ENCODE results near the gene PRDX2. TPM values are rescaled to one million over a fixed set of nuclear protein-coding genes. Genes with fewer than 3 reads are reported as not detected.
A peak's percentile ranks its signal among the peaks of the same experiment; 100 is the strongest.

PRDX2 gene
- total RNA-seq, 1 donor from 2014 or later, result 259 TPM

GRCh38 chr19:12794971-12795381, 6.6 kb downstream of the PRDX2 start:
- DNase-seq (ENCODE audit: low spot score in 2 of 2), result peak in 1 of 2 donors; percentile 78
- Histone ChIP-seq H3K27ac (peak overlapping the region; percentile 95 to 96), H3K27me3 (no peaks in the 10 kb centered on the region), H3K36me3 (peaks cover 5 to 14% of the 10 kb centered on the region in 2 donors), H3K9me3 (no peaks in the 10 kb centered on the region), H3K4me3 (peak overlapping the region in 1 of 2 donors; percentile 90), H3K4me1 (peaks cover 4 to 6% of the 10 kb centered on the region in 2 donors)
- intact Hi-C loops (cut with DNase I), result loop anchor here (5.0 to 10.0 kb wide), 3 partner anchors 152 to 1210 kb away; partner anchors contain the start of genes RAD23A and RFX1
- TF ChIP-seq, protein P1, sequence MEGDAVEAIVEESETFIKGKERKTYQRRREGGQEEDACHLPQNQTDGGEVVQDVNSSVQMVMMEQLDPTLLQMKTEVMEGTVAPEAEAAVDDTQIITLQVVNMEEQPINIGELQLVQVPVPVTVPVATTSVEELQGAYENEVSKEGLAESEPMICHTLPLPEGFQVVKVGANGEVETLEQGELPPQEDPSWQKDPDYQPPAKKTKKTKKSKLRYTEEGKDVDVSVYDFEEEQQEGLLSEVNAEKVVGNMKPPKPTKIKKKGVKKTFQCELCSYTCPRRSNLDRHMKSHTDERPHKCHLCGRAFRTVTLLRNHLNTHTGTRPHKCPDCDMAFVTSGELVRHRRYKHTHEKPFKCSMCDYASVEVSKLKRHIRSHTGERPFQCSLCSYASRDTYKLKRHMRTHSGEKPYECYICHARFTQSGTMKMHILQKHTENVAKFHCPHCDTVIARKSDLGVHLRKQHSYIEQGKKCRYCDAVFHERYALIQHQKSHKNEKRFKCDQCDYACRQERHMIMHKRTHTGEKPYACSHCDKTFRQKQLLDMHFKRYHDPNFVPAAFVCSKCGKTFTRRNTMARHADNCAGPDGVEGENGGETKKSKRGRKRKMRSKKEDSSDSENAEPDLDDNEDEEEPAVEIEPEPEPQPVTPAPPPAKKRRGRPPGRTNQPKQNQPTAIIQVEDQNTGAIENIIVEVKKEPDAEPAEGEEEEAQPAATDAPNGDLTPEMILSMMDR (IDR thresholded peaks at IDR 0.05), result no peak

GRCh38 chr19:12794196-12794941, 7.2 kb downstream of the PRDX2 start:
- no peaks in the 10 kb centered on the region for H3K27me3 ChIP-seq
- intact Hi-C loops (cut with DNase I), result loop anchor here (5.0 to 10.0 kb wide), 3 partner anchors 153 to 1210 kb away; partner anchors contain the start of genes RAD23A and RFX1
- TF ChIP-seq, protein P1 (IDR thresholded peaks at IDR 0.05), result no peak

GRCh38 chr19:12793290-12794195, 8.1 kb downstream of the PRDX2 start:
- no peaks in the 10 kb centered on the region for H3K9me3 ChIP-seq
- peaks cover 12 to 14% of the 10 kb centered on the region in 2 donors for H3K4me1 ChIP-seq
- no peaks in the 10 kb centered on the region for H3K27me3 ChIP-seq
- intact Hi-C loops (cut with DNase I), result loop anchor here (5.0 to 10.0 kb wide), 3 partner anchors 154 to 1211 kb away; partner anchors contain the start of genes RAD23A and RFX1
- peaks cover 5 to 6% of the 10 kb centered on the region in 2 donors for H3K36me3 ChIP-seq
- TF ChIP-seq, protein P1 (IDR thresholded peaks at IDR 0.05), result no peak
- peak; percentile 80 to 95 for DNase-seq (ENCODE audit: low spot score in 2 of 2)
- H3K27ac ChIP-seq, result peak overlapping the region; percentile 95 to 96
- peak overlapping the region; percentile 83 to 90 for H3K4me3 ChIP-seq

More at GRCh38 chr19:12794196-12794941, 7.2 kb downstream of the PRDX2 start:
- H3K4me3 ChIP-seq, result peak overlapping the region; percentile 83 to 90
- no peak for DNase-seq (ENCODE audit: low spot score in 2 of 2)
- no peaks in the 10 kb centered on the region for H3K9me3 ChIP-seq
- H3K36me3 ChIP-seq, result peaks cover 5 to 8% of the 10 kb centered on the region in 2 donors
- peaks cover 5 to 6% of the 10 kb centered on the region in 2 donors for H3K4me1 ChIP-seq
- H3K27ac ChIP-seq, result peak overlapping the region; percentile 95 to 96

DNA sequence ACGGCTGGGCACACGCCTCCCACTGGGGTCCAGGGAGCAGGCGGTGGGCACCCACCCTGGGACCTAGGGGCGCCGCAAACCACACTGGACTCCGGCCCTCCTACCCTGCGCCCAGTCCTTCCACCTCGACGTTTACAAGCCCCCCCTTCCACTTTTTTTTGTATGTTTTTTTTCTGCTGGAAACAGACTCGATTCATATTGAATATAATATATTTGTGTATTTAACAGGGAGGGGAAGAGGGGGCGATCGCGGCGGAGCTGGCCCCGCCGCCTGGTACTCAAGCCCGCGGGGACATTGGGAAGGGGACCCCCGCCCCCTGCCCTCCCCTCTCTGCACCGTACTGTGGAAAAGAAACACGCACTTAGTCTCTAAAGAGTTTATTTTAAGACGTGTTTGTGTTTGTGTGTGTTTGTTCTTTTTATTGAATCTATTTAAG, 8.7 kb downstream of the PRDX2 start:
- TF ChIP-seq, protein P1 (IDR thresholded peaks at IDR 0.05), result no peak
- peak overlapping the region; percentile 95 to 96 for H3K27ac ChIP-seq
- H3K36me3 ChIP-seq, result peaks cover 5 to 6% of the 10 kb centered on the region in 2 donors
- no peaks in the 10 kb centered on the region for H3K27me3 ChIP-seq
- peaks cover 17 to 21% of the 10 kb centered on the region in 2 donors for H3K4me1 ChIP-seq
- no peaks in the 10 kb centered on the region for H3K9me3 ChIP-seq
- intact Hi-C loops (cut with DNase I), result loop anchor here (5.0 to 10.0 kb wide), 3 partner anchors 154 to 1212 kb away; partner anchors contain the start of genes RAD23A and RFX1
- peak overlapping the region; percentile 83 to 90 for H3K4me3 ChIP-seq
- peak in 1 of 2 donors; percentile 68 for DNase-seq (ENCODE audit: low spot score in 2 of 2)

Data from ascending aorta (tissue), 2 donors.